CD14-positive monocyte (primary cell): ENCODE measurements around the gene SRPK2. TPM values are rescaled to one million over a fixed set of nuclear protein-coding genes. Genes with fewer than 3 reads are reported as not detected.

Source experiments
- DNase-seq, 3 donors: peaks; one replicate each; pipeline ENCODE4 v3.0.0-alpha.2; 2011 to 2022
- H2AFZ ChIP-seq: 2 replicates; pipeline ENCODE4 v1.6.0; 2012; ENCODE audit warnings: mild to moderate bottlenecking, low read depth, low read length, inconsistent platforms; ENCODE audit not compliant: insufficient read depth, poor library complexity, severe bottlenecking
- H3K27ac ChIP-seq, 2 donors: 1 replicate in 1 of 2; 2 replicates in 1 of 2; pipeline ENCODE4 v1.5.1; 2012 to 2013; ENCODE audit warnings: low read length in 2 of 2, control low read depth in 1 of 2, inconsistent platforms in 1 of 2, low read depth in 1 of 2, mild to moderate bottlenecking in 1 of 2
- H3K27me3 ChIP-seq, 2 donors: one replicate each; pipeline versions ENCODE4 v1.6.0 to v1.6.1; 2011 to 2013; ENCODE audit warnings: low read length in 2 of 2; ENCODE audit not compliant: control insufficient read depth in 2 of 2, insufficient read depth in 2 of 2
- H3K36me3 ChIP-seq, 2 donors: replicated peaks in 1 of 2; 1 replicate in 1 of 2; 2 replicates in 1 of 2; pipeline versions ENCODE4 v1.5.1 to v1.6.1; 2012 to 2013; ENCODE audit warnings: low read length in 2 of 2, control low read depth in 1 of 2, inconsistent platforms in 1 of 2, mild to moderate bottlenecking in 1 of 2; ENCODE audit not compliant: insufficient read depth in 2 of 2, control insufficient read depth in 1 of 2
- H3K4me1 ChIP-seq, 2 donors: 1 replicate in 1 of 2; 2 replicates in 1 of 2; pipeline versions ENCODE4 v1.5.1 to v1.6.1; 2012 to 2013; ENCODE audit warnings: low read length in 2 of 2, control low read depth in 1 of 2, inconsistent platforms in 1 of 2, mild to moderate bottlenecking in 1 of 2, moderate library complexity in 1 of 2; ENCODE audit not compliant: insufficient read depth in 2 of 2, control insufficient read depth in 1 of 2
- H3K4me2 ChIP-seq: replicated peaks from 2 replicates; pipeline ENCODE3; 2012; ENCODE audit warnings: low read length, moderate library complexity, mild to moderate bottlenecking; ENCODE audit not compliant: poor library complexity, severe bottlenecking; ENCODE audit errors: extremely low read depth
- H3K4me3 ChIP-seq, 3 experiments: fragments of 200-600 bp in 1 of 3; sonication (generic) in 1 of 3; replicated peaks in 1 of 3; 1 replicate in 2 of 3; 2 replicates in 1 of 3; pipeline ENCODE4 v1.5.1; 2011 to 2013; ENCODE audit warnings: low read length in 3 of 3, mild to moderate bottlenecking in 3 of 3, control low read depth in 2 of 3, low read depth in 2 of 3, inconsistent platforms in 1 of 3, moderate library complexity in 1 of 3
- H3K79me2 ChIP-seq: 2 replicates; pipeline ENCODE4 v1.6.0; 2012; ENCODE audit warnings: mild to moderate bottlenecking, control low read depth, inconsistent platforms, low read length, moderate library complexity; ENCODE audit not compliant: insufficient read depth
- H3K9ac ChIP-seq: 2 replicates; pipeline ENCODE4 v1.6.0; 2017; ENCODE audit warnings: low read length, mild to moderate bottlenecking; ENCODE audit not compliant: insufficient read depth, poor library complexity, severe bottlenecking
- H3K9me3 ChIP-seq, 2 donors: replicated peaks in 1 of 2; 1 replicate in 1 of 2; 2 replicates in 1 of 2; pipeline versions ENCODE4 v1.5.1 to v1.6.1; 2012 to 2013; ENCODE audit warnings: low read length in 2 of 2, control low read depth in 1 of 2; ENCODE audit not compliant: control insufficient read depth in 1 of 2, insufficient read depth in 1 of 2
- H4K20me1 ChIP-seq: 2 replicates; pipeline ENCODE4 v1.6.0; 2012; ENCODE audit warnings: mild to moderate bottlenecking, low read length, control low read depth, moderate library complexity; ENCODE audit not compliant: insufficient read depth
- H3K27ac Mint-ChIP-seq, 7 donors: one replicate each; pipeline ENCODE4 v1.8.0; 2020; ENCODE audit warnings: mild to moderate bottlenecking in 7 of 7, mixed read lengths in 7 of 7, moderate library complexity in 6 of 7, inconsistent platforms in 2 of 7
- H3K27me3 Mint-ChIP-seq, 3 donors: one replicate each; pipeline ENCODE4 v1.8.0; 2021 to 2022; ENCODE audit warnings: low read depth in 3 of 3, mild to moderate bottlenecking in 3 of 3, mixed read lengths in 3 of 3, moderate library complexity in 3 of 3, inconsistent platforms in 1 of 3
- H3K36me3 Mint-ChIP-seq, 2 donors: one replicate each; pipeline ENCODE4 v1.8.0; 2020; ENCODE audit warnings: mixed read lengths in 2 of 2, inconsistent platforms in 1 of 2, mild to moderate bottlenecking in 1 of 2
- H3K4me1 Mint-ChIP-seq: one replicate; pipeline ENCODE4 v1.8.0; 2020; ENCODE audit warnings: mild to moderate bottlenecking, mixed read lengths
- H3K4me3 Mint-ChIP-seq, 2 donors: one replicate each; pipeline ENCODE4 v1.8.0; 2020; ENCODE audit warnings: mild to moderate bottlenecking in 2 of 2, mixed read lengths in 2 of 2, moderate library complexity in 1 of 2
- H3K9me3 Mint-ChIP-seq, 7 donors: one replicate each; pipeline ENCODE4 v1.8.0; 2020 to 2022; ENCODE audit warnings: mixed read lengths in 7 of 7, mild to moderate bottlenecking in 6 of 7, moderate library complexity in 6 of 7, inconsistent platforms in 2 of 7
- WGBS: methylation state at CpG from one replicate; pipeline ENCODE4 v1.1.5; 2013; ENCODE audit warnings: missing lambda C conversion rate; ENCODE audit not compliant: insufficient coverage; 5-methylcytosine and 5-hydroxymethylcytosine counted together
- intact Hi-C, 2 donors: fragments of 100-400 bp; cut with micrococcal nuclease; formaldehyde crosslinking; loops; one replicate each; pipeline versions ENCODE4 v1.15.0 to v1.15.1; 2023
- polyA plus RNA-seq, 3 donors: library from polyadenylated mRNA; depleted of rRNA in 1 of 3; unstranded in 2 of 3; stranded (reverse) in 1 of 3; fragments of 300-500 nt in 2 of 3; fragments of >200 nt in 1 of 3; fragmentation: Illumina TruSeq in 2 of 3; gene quantifications; 1 replicate in 2 of 3; 2 replicates in 1 of 3; pipeline ENCODE4 v1.2.3, GENCODE V29; 2012 to 2021
- TF ChIP-seq, protein P1 (sequence below): fragments of 200-600 bp; IDR thresholded peaks from one replicate; pipeline ENCODE4 v1.8.0; 2022; ENCODE audit warnings: antibody characterized with exemption, mild to moderate bottlenecking

SRPK2 gene
- polyA plus RNA-seq, 3 donors = 12.6 to 37.7 (median 30.0) TPM

- peaks cover 7 to 11% of the 10 kb centered on the region in 2 donors for H3K4me1 ChIP-seq
- no peak overlapping the region for H3K4me2 ChIP-seq
- peaks cover 0 to 2% (median 0%) of the 10 kb centered on the region in 7 donors for H3K9me3 Mint-ChIP-seq
- no peak overlapping the region for H3K4me3 ChIP-seq
- intact Hi-C loops = no loop called here
- whole genome bisulfite sequencing = 93% methylated on average over 2 of the region's 9 CpGs
- no peak overlapping the region for H2AFZ ChIP-seq
- H3K36me3 ChIP-seq = peaks cover 7 to 38% of the 10 kb centered on the region in 2 donors
- peaks cover 0 to 6% (median 0%) of the 10 kb centered on the region in 3 donors for H3K27me3 Mint-ChIP-seq
- TF ChIP-seq, protein P1, sequence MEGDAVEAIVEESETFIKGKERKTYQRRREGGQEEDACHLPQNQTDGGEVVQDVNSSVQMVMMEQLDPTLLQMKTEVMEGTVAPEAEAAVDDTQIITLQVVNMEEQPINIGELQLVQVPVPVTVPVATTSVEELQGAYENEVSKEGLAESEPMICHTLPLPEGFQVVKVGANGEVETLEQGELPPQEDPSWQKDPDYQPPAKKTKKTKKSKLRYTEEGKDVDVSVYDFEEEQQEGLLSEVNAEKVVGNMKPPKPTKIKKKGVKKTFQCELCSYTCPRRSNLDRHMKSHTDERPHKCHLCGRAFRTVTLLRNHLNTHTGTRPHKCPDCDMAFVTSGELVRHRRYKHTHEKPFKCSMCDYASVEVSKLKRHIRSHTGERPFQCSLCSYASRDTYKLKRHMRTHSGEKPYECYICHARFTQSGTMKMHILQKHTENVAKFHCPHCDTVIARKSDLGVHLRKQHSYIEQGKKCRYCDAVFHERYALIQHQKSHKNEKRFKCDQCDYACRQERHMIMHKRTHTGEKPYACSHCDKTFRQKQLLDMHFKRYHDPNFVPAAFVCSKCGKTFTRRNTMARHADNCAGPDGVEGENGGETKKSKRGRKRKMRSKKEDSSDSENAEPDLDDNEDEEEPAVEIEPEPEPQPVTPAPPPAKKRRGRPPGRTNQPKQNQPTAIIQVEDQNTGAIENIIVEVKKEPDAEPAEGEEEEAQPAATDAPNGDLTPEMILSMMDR = no peak
- H3K27ac Mint-ChIP-seq = peak overlapping the region in 2 of 7 donors; percentile 21 to 70
- H3K36me3 Mint-ChIP-seq = peaks cover 31 to 43% of the 10 kb centered on the region in 2 donors
- no peaks in the 10 kb centered on the region for H3K27me3 ChIP-seq
- H4K20me1 ChIP-seq = peaks cover 47% of the 10 kb centered on the region
- peaks cover 49% of the 10 kb centered on the region for H3K79me2 ChIP-seq
- DNase-seq = no peak
- H3K4me3 Mint-ChIP-seq = no peak overlapping the region
- H3K4me1 Mint-ChIP-seq = peaks cover 21% of the 10 kb centered on the region
- no peak overlapping the region for H3K27ac ChIP-seq
- no peaks in the 10 kb centered on the region for H3K9me3 ChIP-seq
- H3K9ac ChIP-seq = no peak overlapping the region
Measured at GRCh38 chr7:105204520-105204919, 184.2 kb downstream of the SRPK2 start.

GRCh38 chr7:105202616-105203015, 186.1 kb downstream of the SRPK2 start:
- TF ChIP-seq, protein P1 = no peak
- Mint-ChIP-seq H3K4me3 (no peak overlapping the region), H3K9me3 (no peaks in the 10 kb centered on the region), H3K4me1 (peaks cover 17% of the 10 kb centered on the region), H3K27me3 (peaks cover 0 to 5% (median 0%) of the 10 kb centered on the region in 3 donors), H3K27ac (no peak overlapping the region), H3K36me3 (peaks cover 40 to 51% of the 10 kb centered on the region in 2 donors)
- Histone ChIP-seq H2AFZ (no peak overlapping the region), H3K27me3 (no peaks in the 10 kb centered on the region), H3K4me2 (no peak overlapping the region), H3K9me3 (no peaks in the 10 kb centered on the region), H3K4me3 (no peak overlapping the region), H4K20me1 (peaks cover 54% of the 10 kb centered on the region), H3K27ac (no peak overlapping the region), H3K4me1 (peaks cover 7 to 11% of the 10 kb centered on the region in 2 donors), H3K79me2 (peaks cover 31% of the 10 kb centered on the region), H3K9ac (no peak overlapping the region), H3K36me3 (peaks cover 13 to 38% of the 10 kb centered on the region in 2 donors)
- intact Hi-C loops = no loop called here
- WGBS = 100% methylated on average over 2 of the region's 3 CpGs
- DNase-seq = no peak
